SK-N-SH treated with all-trans-retinoic acid at 6 μM for 48 hours (cell line): ENCODE data around the gene GIMAP1.
"Not testable (repeated sequence)": the region's sequence is repeated elsewhere in the genome, so short reads cannot be mapped to it uniquely, and the experiment has no call there.

Experiments
- ATAC-seq: fragments of 200-7000 bp; cut with Tn5 transposase; 3 replicates; pipeline ENCODE4 v1.9.1; 2020; ENCODE audit warnings: mild to moderate bottlenecking, moderate library complexity
- ARNTL ChIP-seq: fragments of 450-650 bp; formaldehyde crosslinking; IDR thresholded peaks from 2 replicates; pipeline ENCODE4 v1.5.0; 2020; ENCODE audit warnings: low read depth, mild to moderate bottlenecking, moderate library complexity, borderline replicate concordance
- BACH2 ChIP-seq: fragments of 250-450 bp; sonication (Bioruptor Pico); IDR thresholded peaks from 2 replicates; pipeline ENCODE4 v1.9.0; 2021; ENCODE audit warnings: mild to moderate bottlenecking, borderline replicate concordance
- CREB5 ChIP-seq: fragments of 250-450 bp; sonication (Bioruptor Pico); IDR thresholded peaks from 2 replicates; pipeline ENCODE4 v1.5.1; 2020; ENCODE audit warnings: low read depth, mild to moderate bottlenecking, moderate library complexity
- CSDC2 ChIP-seq: fragments of 250-450 bp; sonication (Bioruptor Pico); IDR thresholded peaks from 2 replicates; pipeline ENCODE4 v1.5.0; 2020; ENCODE audit warnings: mild to moderate bottlenecking, moderate library complexity
- CSRNP3 ChIP-seq: fragments of 250-450 bp; sonication (Bioruptor Pico); IDR thresholded peaks from 2 replicates; pipeline ENCODE4 v1.5.1; 2021; ENCODE audit warnings: mild to moderate bottlenecking, moderate library complexity
- GLIS3 ChIP-seq: fragments of 250-450 bp; sonication (Bioruptor Pico); IDR thresholded peaks from 2 replicates; pipeline ENCODE4 v1.5.0; 2020; ENCODE audit warnings: mild to moderate bottlenecking, moderate library complexity
- ISL1 ChIP-seq: fragments of 250-450 bp; sonication (Bioruptor Pico); IDR thresholded peaks from 2 replicates; pipeline ENCODE4 v2.1.2; 2022; ENCODE audit warnings: mild to moderate bottlenecking, moderate library complexity
- OSR1 ChIP-seq: fragments of 250-450 bp; sonication (Bioruptor Pico); IDR thresholded peaks from 2 replicates; pipeline ENCODE4 v1.8.0; 2022; ENCODE audit warnings: moderate library complexity, mild to moderate bottlenecking, inconsistent platforms
- PATZ1 ChIP-seq: fragments of 250-450 bp; sonication (Bioruptor Pico); IDR thresholded peaks from 2 replicates; pipeline ENCODE4 v1.8.0; 2020; ENCODE audit warnings: mild to moderate bottlenecking, moderate library complexity, borderline replicate concordance
- POU6F1 ChIP-seq: fragments of 250-450 bp; sonication (Bioruptor Pico); IDR thresholded peaks from 2 replicates; pipeline ENCODE4 v1.8.0; 2021; ENCODE audit warnings: low read depth, mild to moderate bottlenecking, moderate library complexity, borderline replicate concordance
- PPARA ChIP-seq: fragments of 250-450 bp; sonication (Bioruptor Pico); IDR thresholded peaks from 2 replicates; pipeline ENCODE4 v1.5.0; 2020; ENCODE audit warnings: mild to moderate bottlenecking, borderline replicate concordance
- RARB ChIP-seq: fragments of 250-450 bp; sonication (Bioruptor Pico); IDR thresholded peaks from 2 replicates; pipeline ENCODE4 v1.8.0; 2021; ENCODE audit warnings: mild to moderate bottlenecking, moderate library complexity
- SNAI2 ChIP-seq: fragments of 250-450 bp; sonication (Bioruptor Pico); IDR thresholded peaks from 2 replicates; pipeline ENCODE4 v1.5.0; 2020; ENCODE audit warnings: mild to moderate bottlenecking, moderate library complexity
- TCF4 ChIP-seq: fragments of 250-450 bp; sonication (Bioruptor Pico); IDR thresholded peaks from 2 replicates; pipeline ENCODE4 v1.8.0; 2021; ENCODE audit warnings: mild to moderate bottlenecking, moderate library complexity, borderline replicate concordance
- TOX ChIP-seq: fragments of 250-450 bp; sonication (Bioruptor Pico); IDR thresholded peaks from 2 replicates; pipeline ENCODE4 v1.8.0; 2021; ENCODE audit warnings: mild to moderate bottlenecking, moderate library complexity, borderline replicate concordance
- ZC3H10 ChIP-seq: fragments of 250-450 bp; sonication (Bioruptor Pico); IDR thresholded peaks from 2 replicates; pipeline ENCODE4 v1.5.1; 2021; ENCODE audit warnings: mild to moderate bottlenecking, moderate library complexity
- ZFP3 ChIP-seq: fragments of 250-450 bp; sonication (Bioruptor Pico); IDR thresholded peaks from 2 replicates; pipeline ENCODE4 v1.5.0; 2020; ENCODE audit warnings: mild to moderate bottlenecking, moderate library complexity
- ZFP30 ChIP-seq: fragments of 450-650 bp; formaldehyde crosslinking; IDR thresholded peaks from 2 replicates; pipeline ENCODE4 v1.5.0; 2022; ENCODE audit warnings: mild to moderate bottlenecking, moderate library complexity
- ZNF70 ChIP-seq: fragments of 450-650 bp; formaldehyde crosslinking; IDR thresholded peaks from 2 replicates; pipeline ENCODE4 v1.5.0; 2020; ENCODE audit warnings: mild to moderate bottlenecking, moderate library complexity
- ZNF8 ChIP-seq: fragments of 450-650 bp; formaldehyde crosslinking; IDR thresholded peaks from 2 replicates; pipeline ENCODE4 v1.5.0; 2020; ENCODE audit warnings: mild to moderate bottlenecking, moderate library complexity

GIMAP1 gene

GRCh38 chr7:150716368-150716767 lies at the start of gene GIMAP1:
TSS of gene GIMAP1 (plus strand) at chr7:150716613. CDS start at chr7:150719048, 2,435 bp downstream.
- no peak for ATAC-seq
- no peak for TF ChIP-seq ZNF70
- TF ChIP-seq ZNF8 (CRISPR knock-in tag), result no peak
- no peak for TF ChIP-seq CREB5 (CRISPR knock-in tag)
- TF ChIP-seq GLIS3, result no peak
- no peak for TF ChIP-seq RARB (CRISPR knock-in tag)
- no peak for TF ChIP-seq POU6F1 (CRISPR knock-in tag)
- TF ChIP-seq BACH2 (CRISPR knock-in tag), result no peak
- no peak for TF ChIP-seq ARNTL

GRCh38 chr7:150668472-150668911 lies 47.9 kb upstream of the GIMAP1 start:
- TF ChIP-seq SNAI2 (CRISPR knock-in tag) (no peak), ARNTL (no peak), TCF4 (CRISPR knock-in tag) (no peak), TOX (no peak), CSDC2 (CRISPR knock-in tag) (no peak), ZFP30 (CRISPR knock-in tag) (no peak), PPARA (CRISPR knock-in tag) (no peak), PATZ1 (no peak)
- ATAC-seq, result no peak

GRCh38 chr7:150668977-150669376 lies 47.4 kb upstream of the GIMAP1 start:
- TF ChIP-seq ARNTL (no peak), ZFP3 (no peak), OSR1 (no peak), BACH2 (CRISPR knock-in tag) (no peak), ISL1 (no peak), PPARA (CRISPR knock-in tag) (no peak), CSRNP3 (CRISPR knock-in tag) (no peak), RARB (CRISPR knock-in tag) (no peak), ZC3H10 (CRISPR knock-in tag) (no peak), TCF4 (CRISPR knock-in tag) (no peak), TOX (no peak), PATZ1 (no peak), GLIS3 (no peak), ZNF8 (CRISPR knock-in tag) (no peak), SNAI2 (CRISPR knock-in tag) (no peak), ZNF70 (no peak)
- ATAC-seq, result no peak

- not testable (repeated sequence) for ATAC-seq
Measured at GRCh38 chr7:150671798-150672585, 44.4 kb upstream of the GIMAP1 start.
